HEK293 (cell line): ENCODE results near the gene AMER3.

Experiments used
- GFI1B ChIP-seq: fragments of 450-650 bp; formaldehyde crosslinking; IDR thresholded peaks from 2 replicates; pipeline ENCODE4 v1.5.1; 2016; ENCODE audit warnings: missing biosample characterization, missing genetic modification characterization
- YY1 ChIP-seq: fragments of 450-650 bp; formaldehyde crosslinking; IDR thresholded peaks from 2 replicates; pipeline ENCODE4 v1.5.1; 2018; ENCODE audit warnings: missing biosample characterization, missing genetic modification characterization
- ZNF157 ChIP-seq: fragments of 450-650 bp; formaldehyde crosslinking; IDR thresholded peaks from 2 replicates; pipeline ENCODE4 v1.5.1; 2016; ENCODE audit warnings: missing biosample characterization, missing genetic modification characterization
- ZNF239 ChIP-seq: fragments of 450-650 bp; formaldehyde crosslinking; IDR thresholded peaks from 2 replicates; pipeline ENCODE4 v1.5.1; 2016; ENCODE audit warnings: missing biosample characterization, missing genetic modification characterization
- ZNF324 ChIP-seq: fragments of 450-650 bp; formaldehyde crosslinking; IDR thresholded peaks from 2 replicates; pipeline ENCODE4 v1.5.1; 2016; ENCODE audit warnings: missing biosample characterization, missing genetic modification characterization
- ZNF366 ChIP-seq: fragments of 450-650 bp; formaldehyde crosslinking; conservative IDR thresholded peaks from 2 replicates; pipeline ENCODE4 v1.5.1; 2016; ENCODE audit warnings: missing biosample characterization, missing genetic modification characterization
- ZNF701 ChIP-seq: fragments of 450-650 bp; formaldehyde crosslinking; IDR thresholded peaks from 2 replicates; pipeline ENCODE4 v1.5.1; 2016; ENCODE audit warnings: missing biosample characterization, missing genetic modification characterization
- ZNF792 ChIP-seq: fragments of 450-650 bp; formaldehyde crosslinking; IDR thresholded peaks from 2 replicates; pipeline ENCODE4 v1.5.1; 2016; ENCODE audit warnings: missing biosample characterization, missing genetic modification characterization
- ZNF830 ChIP-seq: fragments of 450-650 bp; IDR thresholded peaks from 2 replicates; pipeline ENCODE4 v1.5.0; 2018; ENCODE audit warnings: missing biosample characterization, missing genetic modification characterization, low read depth, mild to moderate bottlenecking, moderate library complexity
- TF ChIP-seq, protein P1 (sequence below): fragments of 450-650 bp; formaldehyde crosslinking; IDR thresholded peaks from 2 replicates; pipeline ENCODE4 v1.5.1; 2016; ENCODE audit warnings: missing biosample characterization, missing genetic modification characterization

DNA sequence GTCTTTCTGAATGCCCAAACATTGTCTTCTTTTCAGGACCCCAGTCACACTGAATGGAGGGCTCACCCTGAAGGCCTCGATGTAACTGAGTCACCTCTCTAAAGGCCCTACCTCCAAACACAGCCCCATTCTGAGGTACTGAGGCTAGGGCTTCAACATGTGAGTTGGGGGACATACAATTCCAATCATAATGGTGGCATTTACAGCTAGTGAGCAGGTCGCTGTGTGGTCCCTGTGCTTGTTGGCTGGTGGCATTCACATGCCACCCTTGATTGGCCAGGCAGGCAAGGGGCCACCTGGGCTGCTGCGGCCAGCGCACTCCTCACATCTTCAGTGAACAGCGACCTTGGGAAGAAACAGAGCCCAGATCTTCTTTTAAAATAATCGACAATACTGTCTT, 30.7 kb downstream of the AMER3 start:
- no peak for TF ChIP-seq YY1 (tag by site-specific recombination)
- TF ChIP-seq, protein P1, sequence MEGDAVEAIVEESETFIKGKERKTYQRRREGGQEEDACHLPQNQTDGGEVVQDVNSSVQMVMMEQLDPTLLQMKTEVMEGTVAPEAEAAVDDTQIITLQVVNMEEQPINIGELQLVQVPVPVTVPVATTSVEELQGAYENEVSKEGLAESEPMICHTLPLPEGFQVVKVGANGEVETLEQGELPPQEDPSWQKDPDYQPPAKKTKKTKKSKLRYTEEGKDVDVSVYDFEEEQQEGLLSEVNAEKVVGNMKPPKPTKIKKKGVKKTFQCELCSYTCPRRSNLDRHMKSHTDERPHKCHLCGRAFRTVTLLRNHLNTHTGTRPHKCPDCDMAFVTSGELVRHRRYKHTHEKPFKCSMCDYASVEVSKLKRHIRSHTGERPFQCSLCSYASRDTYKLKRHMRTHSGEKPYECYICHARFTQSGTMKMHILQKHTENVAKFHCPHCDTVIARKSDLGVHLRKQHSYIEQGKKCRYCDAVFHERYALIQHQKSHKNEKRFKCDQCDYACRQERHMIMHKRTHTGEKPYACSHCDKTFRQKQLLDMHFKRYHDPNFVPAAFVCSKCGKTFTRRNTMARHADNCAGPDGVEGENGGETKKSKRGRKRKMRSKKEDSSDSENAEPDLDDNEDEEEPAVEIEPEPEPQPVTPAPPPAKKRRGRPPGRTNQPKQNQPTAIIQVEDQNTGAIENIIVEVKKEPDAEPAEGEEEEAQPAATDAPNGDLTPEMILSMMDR (tag by site-specific recombination) = no peak
- TF ChIP-seq GFI1B (tag by site-specific recombination) = no peak
- no peak for TF ChIP-seq ZNF324
- TF ChIP-seq ZNF366 (tag by site-specific recombination) = no peak
- TF ChIP-seq ZNF830 (tag by site-specific recombination) = no peak
- TF ChIP-seq ZNF792 = no peak
- TF ChIP-seq ZNF157 (tag by site-specific recombination) = no peak
- no peak for TF ChIP-seq ZNF701 (tag by site-specific recombination)
- TF ChIP-seq ZNF239 (tag by site-specific recombination) = no peak
